Endothelial cell (in vitro differentiated cells): ENCODE data around the gene SERPINA12. TPM values are rescaled to one million over a fixed set of nuclear protein-coding genes. Genes with fewer than 3 reads are reported as not detected.

Experiments used
- DNase-seq: peaks from one replicate; pipeline ENCODE4 v3.0.0; 2021; ENCODE audit warnings: low spot score
- H3K27ac Mint-ChIP-seq: one replicate; pipeline ENCODE4 v1.8.0; 2021; ENCODE audit warnings: mixed read lengths, inconsistent platforms; ENCODE audit not compliant: unreplicated experiment
- H3K27me3 Mint-ChIP-seq: one replicate; pipeline ENCODE4 v1.8.0; 2021; ENCODE audit warnings: mild to moderate bottlenecking, moderate library complexity, mixed read lengths, inconsistent platforms; ENCODE audit not compliant: unreplicated experiment
- H3K36me3 Mint-ChIP-seq: one replicate; pipeline ENCODE4 v1.8.0; 2021; ENCODE audit warnings: mild to moderate bottlenecking, low read depth, mixed read lengths, inconsistent platforms; ENCODE audit not compliant: unreplicated experiment
- H3K4me1 Mint-ChIP-seq: one replicate; pipeline ENCODE4 v1.8.0; 2021; ENCODE audit warnings: mild to moderate bottlenecking, mixed read lengths, inconsistent platforms; ENCODE audit not compliant: unreplicated experiment
- H3K4me3 Mint-ChIP-seq: one replicate; pipeline ENCODE4 v1.8.0; 2021; ENCODE audit warnings: mild to moderate bottlenecking, mixed read lengths, inconsistent platforms; ENCODE audit not compliant: unreplicated experiment
- H3K9me3 Mint-ChIP-seq: one replicate; pipeline ENCODE4 v1.8.0; 2021; ENCODE audit warnings: mixed read lengths, inconsistent platforms; ENCODE audit not compliant: unreplicated experiment
- CTCF ChIP-seq: fragments of 200-600 bp; sonication (generic); IDR thresholded peaks from one replicate; pipeline ENCODE4 v1.5.0; 2021; ENCODE audit warnings: antibody characterized with exemption; ENCODE audit not compliant: unreplicated experiment
- total RNA-seq: library from RNA; stranded (reverse); fragmentation: NEBNext Ultra II Directional; extraction: Animal tissue kit (Norgen Biotek cat#: 25700); gene quantifications from one replicate; pipeline ENCODE4 v1.2.1, GENCODE V29; 2021; ENCODE audit not compliant: unreplicated experiment

Gene SERPINA12
- total RNA-seq, 1 donor from 2014 or later = not detected

- Mint-ChIP-seq H3K36me3 (no peaks in the 10 kb centered on the region), H3K27me3 (peaks cover 1% of the 10 kb centered on the region), H3K4me3 (no peak overlapping the region), H3K4me1 (peaks cover 2% of the 10 kb centered on the region), H3K27ac (no peak overlapping the region), H3K9me3 (no peaks in the 10 kb centered on the region)
- TF ChIP-seq CTCF = no peak
- no peak for DNase-seq
Observed at GRCh38 chr14:94524093-94524492, 14.8 kb upstream of the SERPINA12 start.

- Mint-ChIP-seq H3K9me3 (no peaks in the 10 kb centered on the region), H3K36me3 (no peaks in the 10 kb centered on the region), H3K4me1 (peaks cover 2% of the 10 kb centered on the region), H3K27ac (no peak overlapping the region), H3K27me3 (peaks cover 4% of the 10 kb centered on the region), H3K4me3 (no peak overlapping the region)
- no peak for TF ChIP-seq CTCF
- no peak for DNase-seq
Observed at GRCh38 chr14:94523265-94523664, 14.0 kb upstream of the SERPINA12 start.

- H3K36me3 Mint-ChIP-seq = no peaks in the 10 kb centered on the region
- no peak for TF ChIP-seq CTCF
Observed at GRCh38 chr14:94522115-94522724, 13.0 kb upstream of the SERPINA12 start.

GRCh38 chr14:94521375-94522114 is 12.3 kb upstream of the SERPINA12 start:
- Mint-ChIP-seq H3K27ac (no peak overlapping the region), H3K4me1 (peaks cover 2% of the 10 kb centered on the region), H3K4me3 (no peak overlapping the region), H3K9me3 (no peaks in the 10 kb centered on the region), H3K36me3 (no peaks in the 10 kb centered on the region), H3K27me3 (peaks cover 4% of the 10 kb centered on the region)
- TF ChIP-seq CTCF = no peak
- DNase-seq = no peak

More at GRCh38 chr14:94522115-94522724, 13.0 kb upstream of the SERPINA12 start:
- Mint-ChIP-seq H3K9me3 (no peaks in the 10 kb centered on the region), H3K27ac (no peak overlapping the region), H3K27me3 (peaks cover 4% of the 10 kb centered on the region), H3K4me1 (peaks cover 2% of the 10 kb centered on the region), H3K4me3 (no peak overlapping the region)
- DNase-seq = no peak

GRCh38 chr14:94517641-94518257 is 8.5 kb upstream of the SERPINA12 start:
- no peak for TF ChIP-seq CTCF
- H3K36me3 Mint-ChIP-seq = no peaks in the 10 kb centered on the region
- H3K4me3 Mint-ChIP-seq = no peak overlapping the region
- H3K9me3 Mint-ChIP-seq = no peaks in the 10 kb centered on the region
- H3K4me1 Mint-ChIP-seq = no peaks in the 10 kb centered on the region
- H3K27ac Mint-ChIP-seq = no peak overlapping the region
- H3K27me3 Mint-ChIP-seq = peaks cover 13% of the 10 kb centered on the region
- DNase-seq = no peak
